MM.1S (cell line): ENCODE results near the gene FGF1.
"Not testable (repeated sequence)": the region's sequence is repeated elsewhere in the genome, so short reads cannot be mapped to it uniquely, and the experiment has no call there.

Experiments used
- DNase-seq: peaks from one replicate; pipeline ENCODE4 v3.0.0-alpha.2; 2015
- H2AFZ ChIP-seq: fragments of 300-600 bp; sonication (generic); 2 replicates; pipeline ENCODE4 v1.6.0; 2016; ENCODE audit warnings: antibody characterized with exemption, low read length
- H3F3A ChIP-seq: fragments of 300-600 bp; sonication (generic); 2 replicates; pipeline ENCODE4 v1.6.1; 2016; ENCODE audit warnings: mild to moderate bottlenecking, antibody characterized with exemption, low read length, moderate library complexity, mixed read lengths; ENCODE audit not compliant: insufficient read depth
- H3K27ac ChIP-seq: fragments of 300-600 bp; sonication (generic); 2 replicates; pipeline ENCODE4 v1.5.1; 2016; ENCODE audit warnings: mild to moderate bottlenecking, low read length
- H3K27me3 ChIP-seq: fragments of 300-600 bp; sonication (generic); replicated peaks from 2 replicates; pipeline ENCODE4 v1.6.0; 2016; ENCODE audit warnings: low read length; ENCODE audit not compliant: insufficient read depth
- H3K36me3 ChIP-seq: fragments of 300-600 bp; sonication (generic); replicated peaks from 2 replicates; pipeline ENCODE4 v1.6.1; 2016; ENCODE audit warnings: mild to moderate bottlenecking, low read length, mixed read lengths; ENCODE audit not compliant: insufficient read depth
- H3K4me1 ChIP-seq: fragments of 300-600 bp; sonication (generic); 2 replicates; pipeline ENCODE4 v1.6.1; 2016; ENCODE audit warnings: low read length, mixed read lengths
- H3K4me2 ChIP-seq: fragments of 300-600 bp; sonication (generic); 2 replicates; pipeline ENCODE4 v1.6.0; 2016; ENCODE audit warnings: low read depth, low read length
- H3K4me3 ChIP-seq: fragments of 300-600 bp; sonication (generic); 2 replicates; pipeline ENCODE4 v1.5.1; 2016; ENCODE audit warnings: low read length, mixed read lengths
- H3K79me2 ChIP-seq: fragments of 300-600 bp; sonication (generic); 2 replicates; pipeline ENCODE4 v1.6.1; 2016; ENCODE audit warnings: mixed run types, low read length, mixed read lengths
- H3K9ac ChIP-seq: fragments of 300-600 bp; sonication (generic); 2 replicates; pipeline ENCODE4 v1.6.1; 2016; ENCODE audit warnings: low read length, mixed read lengths
- H3K9me2 ChIP-seq: fragments of 300-600 bp; sonication (generic); replicated peaks from 2 replicates; pipeline ENCODE4 v1.6.1; 2016; ENCODE audit warnings: mild to moderate bottlenecking, low read length, mixed read lengths; ENCODE audit not compliant: insufficient read depth
- H3K9me3 ChIP-seq: fragments of 300-600 bp; sonication (generic); replicated peaks from 2 replicates; pipeline ENCODE4 v1.6.1; 2016; ENCODE audit warnings: mild to moderate bottlenecking, low read length, mixed read lengths; ENCODE audit not compliant: insufficient read depth
- H4K20me1 ChIP-seq: fragments of 300-600 bp; sonication (generic); 2 replicates; pipeline ENCODE4 v1.6.1; 2016; ENCODE audit warnings: mild to moderate bottlenecking, low read length, moderate library complexity, mixed read lengths; ENCODE audit not compliant: insufficient read depth
- EZH2 ChIP-seq: fragments of 300-600 bp; sonication (generic); optimal IDR thresholded peaks from 2 replicates; pipeline ENCODE3; 2017; ENCODE audit warnings: low read depth, mild to moderate bottlenecking, antibody characterized with exemption, low read length, mixed read lengths
- EZH2phosphoT487 ChIP-seq: fragments of 300-600 bp; sonication (generic); IDR thresholded peaks from 2 replicates; pipeline ENCODE4 v1.6.1; 2018; ENCODE audit warnings: antibody characterized with exemption, low read length
- TF ChIP-seq, protein P1 (sequence below): fragments of 300-600 bp; sonication (generic); IDR thresholded peaks from 2 replicates; pipeline ENCODE4 v1.5.1; 2016; ENCODE audit warnings: antibody characterized with exemption, low read length, mixed read lengths

The FGF1 gene

DNA sequence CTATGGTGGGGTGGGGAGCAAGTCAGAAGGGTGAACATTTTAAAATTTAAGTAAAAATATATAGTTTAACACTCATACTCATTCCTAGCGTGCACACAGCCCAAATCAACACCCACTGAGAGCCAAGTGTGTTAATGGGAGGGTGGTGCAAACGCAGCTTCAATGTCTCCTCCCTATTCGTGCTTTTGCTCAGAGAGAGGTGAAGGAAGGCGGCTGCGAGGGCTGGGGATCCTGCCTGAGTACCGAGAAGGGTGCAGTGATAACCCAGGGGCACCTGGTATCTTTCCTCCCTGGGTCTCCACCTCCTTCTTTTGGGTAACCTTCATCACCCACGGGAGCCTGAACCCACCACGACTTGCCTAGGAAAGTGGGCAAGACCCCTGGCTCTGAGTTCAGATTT, 35.0 kb downstream of the FGF1 start:
- Histone ChIP-seq H3K27ac (no peak overlapping the region), H3F3A (no peaks in the 10 kb centered on the region), H3K9me2 (no peaks in the 10 kb centered on the region), H3K9me3 (no peaks in the 10 kb centered on the region), H3K9ac (no peak overlapping the region), H3K36me3 (no peaks in the 10 kb centered on the region), H2AFZ (no peak overlapping the region), H3K4me3 (no peak overlapping the region), H3K4me2 (no peak overlapping the region), H3K27me3 (no peaks in the 10 kb centered on the region), H3K4me1 (no peaks in the 10 kb centered on the region), H3K79me2 (no peaks in the 10 kb centered on the region), H4K20me1 (no peaks in the 10 kb centered on the region)
- no peak for TF ChIP-seq EZH2phosphoT487
- TF ChIP-seq, protein P1, sequence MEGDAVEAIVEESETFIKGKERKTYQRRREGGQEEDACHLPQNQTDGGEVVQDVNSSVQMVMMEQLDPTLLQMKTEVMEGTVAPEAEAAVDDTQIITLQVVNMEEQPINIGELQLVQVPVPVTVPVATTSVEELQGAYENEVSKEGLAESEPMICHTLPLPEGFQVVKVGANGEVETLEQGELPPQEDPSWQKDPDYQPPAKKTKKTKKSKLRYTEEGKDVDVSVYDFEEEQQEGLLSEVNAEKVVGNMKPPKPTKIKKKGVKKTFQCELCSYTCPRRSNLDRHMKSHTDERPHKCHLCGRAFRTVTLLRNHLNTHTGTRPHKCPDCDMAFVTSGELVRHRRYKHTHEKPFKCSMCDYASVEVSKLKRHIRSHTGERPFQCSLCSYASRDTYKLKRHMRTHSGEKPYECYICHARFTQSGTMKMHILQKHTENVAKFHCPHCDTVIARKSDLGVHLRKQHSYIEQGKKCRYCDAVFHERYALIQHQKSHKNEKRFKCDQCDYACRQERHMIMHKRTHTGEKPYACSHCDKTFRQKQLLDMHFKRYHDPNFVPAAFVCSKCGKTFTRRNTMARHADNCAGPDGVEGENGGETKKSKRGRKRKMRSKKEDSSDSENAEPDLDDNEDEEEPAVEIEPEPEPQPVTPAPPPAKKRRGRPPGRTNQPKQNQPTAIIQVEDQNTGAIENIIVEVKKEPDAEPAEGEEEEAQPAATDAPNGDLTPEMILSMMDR: no peak
- no peak for TF ChIP-seq EZH2
- no peak for DNase-seq

DNA sequence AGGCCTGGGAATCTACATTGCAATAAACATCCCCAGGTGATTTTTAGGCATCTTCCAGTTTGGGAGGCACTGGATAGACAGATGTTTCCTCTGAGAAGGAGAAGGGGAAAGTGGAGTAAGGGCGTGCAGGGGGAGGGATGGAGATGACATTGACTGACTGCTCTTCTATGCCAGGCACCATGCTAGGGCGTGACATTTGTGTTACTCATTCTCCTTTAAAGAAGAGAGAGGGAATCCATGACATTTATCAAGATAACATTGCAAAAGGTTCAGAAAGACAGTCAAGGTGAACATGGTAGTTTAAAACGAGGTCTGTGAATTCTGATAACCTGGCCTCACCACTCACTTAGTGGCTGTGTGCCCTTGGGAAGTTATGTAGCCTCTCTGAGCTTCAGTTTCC, 35.8 kb downstream of the FGF1 start:
- TF ChIP-seq, protein P1: no peak
- TF ChIP-seq EZH2: no peak
- no peak for TF ChIP-seq EZH2phosphoT487
- Histone ChIP-seq H2AFZ (no peak overlapping the region), H3K4me3 (no peak overlapping the region), H3F3A (no peaks in the 10 kb centered on the region), H3K36me3 (no peaks in the 10 kb centered on the region), H3K9ac (no peak overlapping the region), H3K9me3 (no peaks in the 10 kb centered on the region), H3K4me1 (no peaks in the 10 kb centered on the region), H3K4me2 (no peak overlapping the region), H3K9me2 (no peaks in the 10 kb centered on the region), H3K79me2 (no peaks in the 10 kb centered on the region), H3K27me3 (no peaks in the 10 kb centered on the region), H3K27ac (no peak overlapping the region), H4K20me1 (no peaks in the 10 kb centered on the region)
- no peak for DNase-seq

DNA sequence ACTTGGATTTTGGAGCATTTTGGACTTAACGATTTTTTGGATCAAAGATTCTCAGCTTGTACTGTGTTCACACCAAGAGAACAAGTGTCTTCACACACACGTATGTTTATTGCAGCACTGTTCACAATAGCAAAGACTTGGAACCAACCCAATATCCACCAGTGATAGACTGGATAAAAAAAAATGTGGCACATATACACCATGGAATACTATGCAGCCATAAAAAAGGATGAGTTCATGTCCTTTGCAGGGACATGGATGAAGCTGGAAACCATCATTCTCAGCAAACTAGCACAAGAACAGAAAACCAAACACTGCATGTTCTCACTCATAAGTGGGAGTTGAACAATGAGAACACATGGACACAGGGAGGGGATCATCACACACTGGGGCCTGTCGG, 37.8 kb downstream of the FGF1 start:
- not testable (repeated sequence) for DNase-seq, H3K9me3 ChIP-seq, H3K4me2 ChIP-seq, H3K4me1 ChIP-seq, H3K79me2 ChIP-seq, H4K20me1 ChIP-seq, H3K4me3 ChIP-seq, H2AFZ ChIP-seq, H3K36me3 ChIP-seq, H3K9ac ChIP-seq, H3K27ac ChIP-seq, H3F3A ChIP-seq, H3K27me3 ChIP-seq, H3K9me2 ChIP-seq

DNA sequence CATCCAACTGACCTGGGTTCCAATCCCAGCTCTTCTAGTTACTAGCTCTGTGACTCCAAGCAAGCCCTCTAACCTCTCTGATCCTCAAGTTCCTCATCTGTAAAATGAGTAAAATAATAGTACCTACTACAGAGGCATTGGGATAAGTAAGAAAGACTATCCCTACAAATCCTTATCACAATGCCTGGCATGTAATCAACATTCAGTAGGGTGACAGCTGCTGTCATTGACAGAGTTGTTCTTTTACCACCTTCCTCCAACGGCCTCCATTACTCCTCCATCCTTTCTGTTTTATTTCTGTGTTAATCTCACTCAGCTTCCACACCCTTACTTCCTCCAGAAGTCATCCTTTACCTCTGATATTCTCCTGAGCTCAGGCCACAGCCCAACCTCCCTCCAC, 40.4 kb downstream of the FGF1 start:
- Histone ChIP-seq H3K27ac (no peak overlapping the region), H3K27me3 (no peaks in the 10 kb centered on the region), H3K4me3 (no peak overlapping the region), H3K9me3 (no peaks in the 10 kb centered on the region), H3K9ac (no peak overlapping the region), H3K9me2 (no peaks in the 10 kb centered on the region), H3F3A (no peaks in the 10 kb centered on the region), H3K79me2 (no peaks in the 10 kb centered on the region), H3K36me3 (no peaks in the 10 kb centered on the region), H2AFZ (no peak overlapping the region), H4K20me1 (no peaks in the 10 kb centered on the region), H3K4me2 (no peak overlapping the region), H3K4me1 (no peaks in the 10 kb centered on the region)
- TF ChIP-seq EZH2phosphoT487 (no peak), EZH2 (no peak)
- TF ChIP-seq, protein P1: no peak
- DNase-seq: no peak
